ENCODE measurements around the gene UFSP1.
"Not testable (repeated sequence)": the region's sequence is repeated elsewhere in the genome, so short reads cannot be mapped to it uniquely, and the experiment has no call there.

The UFSP1 gene

DNA sequence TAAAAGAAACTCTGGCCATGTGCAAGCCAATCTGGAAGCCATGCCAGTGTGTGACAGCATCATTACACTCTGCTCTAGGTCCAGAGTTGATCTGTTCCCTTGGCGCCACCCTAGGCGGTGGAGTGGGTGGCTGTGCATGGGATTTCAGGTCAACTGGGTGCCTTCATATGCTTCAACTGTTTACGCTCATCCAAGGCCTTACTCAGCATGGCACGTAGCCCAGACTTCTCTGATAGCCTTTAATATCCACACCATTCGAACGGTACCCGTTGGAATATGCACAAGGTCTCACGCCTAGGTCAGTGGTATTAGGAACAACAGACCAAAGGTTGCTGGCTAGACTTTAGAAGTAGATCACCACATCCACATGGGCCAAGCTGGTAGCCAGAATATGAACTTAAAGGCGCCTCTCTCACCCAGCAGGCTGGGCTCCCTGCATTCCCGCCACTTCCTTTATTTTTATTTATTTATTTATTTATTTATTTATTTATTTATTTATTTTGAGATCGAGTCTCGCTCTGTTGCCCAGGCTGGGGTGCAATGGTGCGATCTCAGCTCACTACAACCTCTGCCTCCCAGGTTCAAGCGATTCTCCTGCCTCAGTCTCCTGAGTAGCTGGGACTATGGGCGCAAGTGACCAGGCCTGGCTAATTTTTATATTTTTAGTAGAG lies 24.8 kb upstream of the UFSP1 start:
- no peak for TF ChIP-seq CTCF (conservative IDR thresholded peaks at IDR 0.05)
- TF ChIP-seq ZFX (IDR thresholded peaks at IDR 0.05), result no peak

DNA sequence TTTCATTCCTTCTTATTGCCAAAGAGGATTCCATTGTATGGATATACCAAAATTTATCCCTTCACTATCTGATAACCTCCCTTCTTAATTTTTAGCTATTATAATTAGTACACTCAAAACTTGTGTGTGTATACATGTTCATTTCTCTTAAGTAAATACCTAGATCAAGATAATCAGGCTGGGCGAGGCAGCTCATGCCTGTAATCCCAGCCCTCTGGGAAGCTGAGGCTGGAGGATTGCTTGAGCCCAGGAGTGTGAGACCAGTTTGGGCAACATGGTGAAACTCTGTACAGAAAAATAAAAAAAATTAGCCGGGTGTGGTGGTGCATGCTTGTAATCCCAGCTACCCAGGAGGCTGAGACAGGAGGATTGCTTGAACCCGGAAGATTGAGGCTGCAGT lies 22.0 kb upstream of the UFSP1 start:
- H3K27ac ChIP-seq, result no peak overlapping the region
- no peak for TF ChIP-seq CTCF (conservative IDR thresholded peaks at IDR 0.05)
- no peak for TF ChIP-seq ZFX (IDR thresholded peaks at IDR 0.05)

More for the DNA sequence above, 24.8 kb upstream of the UFSP1 start:
- no peak overlapping the region for H3K27ac ChIP-seq

- H3K27ac ChIP-seq, result not testable (repeated sequence)
Measured at GRCh38 chr7:100910443-100910842, 20.9 kb upstream of the UFSP1 start.

DNA sequence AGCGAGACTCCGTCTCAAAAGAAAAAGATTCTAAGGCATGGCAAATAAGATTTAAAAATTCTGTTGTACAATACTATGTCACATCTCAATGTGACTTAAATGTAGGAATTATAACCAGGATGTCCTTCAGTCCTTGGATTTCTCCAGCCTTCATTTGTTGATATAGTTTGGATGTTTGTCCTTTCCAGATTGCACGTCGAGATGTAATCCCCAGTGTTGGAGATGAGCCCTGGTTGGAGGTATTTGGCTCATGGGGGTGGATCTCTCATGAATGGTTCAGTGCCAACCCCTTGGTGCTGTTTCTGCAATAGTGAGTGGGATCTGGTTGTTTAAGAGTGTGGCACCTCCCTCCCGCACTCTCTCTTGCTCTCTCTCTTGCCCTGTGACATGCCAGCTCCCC lies 19.0 kb upstream of the UFSP1 start:
- H3K27ac ChIP-seq, result no peak overlapping the region
- TF ChIP-seq ZFX (IDR thresholded peaks at IDR 0.05), result no peak
- no peak for TF ChIP-seq CTCF (conservative IDR thresholded peaks at IDR 0.05)

- H3K27ac ChIP-seq, result no peak overlapping the region
- TF ChIP-seq CTCF (conservative IDR thresholded peaks at IDR 0.05), result no peak
- TF ChIP-seq ZFX (IDR thresholded peaks at IDR 0.05), result no peak
Measured at GRCh38 chr7:100902638-100903037, 13.1 kb upstream of the UFSP1 start.

DNA sequence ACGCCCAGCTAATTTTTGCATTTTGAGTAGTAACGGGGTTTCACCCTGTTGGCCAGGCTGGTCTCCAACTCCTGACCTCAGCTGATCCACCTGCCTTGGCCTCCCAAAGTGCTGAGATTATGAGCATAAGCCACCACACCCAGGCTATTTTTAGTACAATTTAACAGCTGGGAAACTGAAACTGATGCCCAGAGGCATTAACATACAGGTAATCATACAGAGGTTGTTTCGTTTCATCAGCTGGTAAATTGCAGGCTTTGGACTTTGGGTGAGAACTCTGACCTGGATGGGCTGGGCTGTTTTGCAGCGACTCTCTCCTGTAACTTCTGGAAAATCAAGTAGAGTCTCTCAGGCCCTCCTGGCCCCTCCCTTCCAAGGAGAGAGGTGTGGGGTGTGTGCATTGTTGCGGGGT lies 12.4 kb upstream of the UFSP1 start:
- TF ChIP-seq CTCF (conservative IDR thresholded peaks at IDR 0.05), result no peak
- TF ChIP-seq ZFX (IDR thresholded peaks at IDR 0.05), result no peak
- no peak overlapping the region for H3K27ac ChIP-seq

DNA sequence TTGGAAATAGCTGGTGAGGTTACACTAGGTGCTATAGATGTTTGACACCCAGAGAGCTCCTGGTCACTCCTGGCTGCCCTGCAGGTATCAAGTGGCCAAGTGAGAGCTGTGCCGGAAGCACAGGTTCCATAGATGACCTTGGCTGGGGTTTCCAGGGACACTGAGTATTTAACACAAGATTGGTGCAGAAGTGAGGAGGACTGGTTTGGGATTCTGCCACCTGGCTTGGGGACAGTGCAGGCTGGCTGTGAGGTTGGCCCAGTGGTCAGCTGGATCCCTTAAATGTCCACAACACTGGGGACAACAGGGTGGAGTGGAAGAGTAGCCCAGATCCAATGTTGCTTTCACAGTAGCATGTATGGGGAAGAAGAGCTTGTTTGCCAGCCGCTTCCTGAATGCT lies 11.5 kb upstream of the UFSP1 start:
- no peak for TF ChIP-seq CTCF (conservative IDR thresholded peaks at IDR 0.05)
- no peak for TF ChIP-seq ZFX (IDR thresholded peaks at IDR 0.05)
- H3K27ac ChIP-seq, result no peak overlapping the region

DNA sequence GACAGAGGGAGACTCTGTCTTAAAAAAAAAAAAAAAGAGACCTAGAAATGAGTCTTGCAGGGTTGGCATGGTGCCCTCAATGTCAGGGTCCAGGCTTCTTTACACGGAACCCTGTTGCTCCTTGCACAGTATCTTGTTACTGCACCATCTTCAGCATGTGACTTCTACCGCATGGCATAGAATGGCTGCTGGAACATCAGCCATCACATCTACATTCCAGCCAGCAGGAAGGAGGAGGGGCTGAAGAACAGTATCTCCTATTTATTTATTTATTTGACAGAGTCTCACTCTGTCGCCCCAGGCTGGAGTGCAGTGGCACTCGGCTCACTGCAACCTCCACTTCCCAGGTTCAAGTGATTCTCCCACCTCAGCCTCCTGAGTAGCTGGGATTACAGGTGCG lies 9.9 kb upstream of the UFSP1 start:
- TF ChIP-seq ZFX (IDR thresholded peaks at IDR 0.05) (no peak), CTCF (conservative IDR thresholded peaks at IDR 0.05) (no peak)

More for the DNA sequence above, 9.9 kb upstream of the UFSP1 start:
- H3K27ac ChIP-seq, result no peak overlapping the region

Data from C4-2B (cell line).